Measurements from ENCODE around the gene RAB8A.

Gene RAB8A

DNA sequence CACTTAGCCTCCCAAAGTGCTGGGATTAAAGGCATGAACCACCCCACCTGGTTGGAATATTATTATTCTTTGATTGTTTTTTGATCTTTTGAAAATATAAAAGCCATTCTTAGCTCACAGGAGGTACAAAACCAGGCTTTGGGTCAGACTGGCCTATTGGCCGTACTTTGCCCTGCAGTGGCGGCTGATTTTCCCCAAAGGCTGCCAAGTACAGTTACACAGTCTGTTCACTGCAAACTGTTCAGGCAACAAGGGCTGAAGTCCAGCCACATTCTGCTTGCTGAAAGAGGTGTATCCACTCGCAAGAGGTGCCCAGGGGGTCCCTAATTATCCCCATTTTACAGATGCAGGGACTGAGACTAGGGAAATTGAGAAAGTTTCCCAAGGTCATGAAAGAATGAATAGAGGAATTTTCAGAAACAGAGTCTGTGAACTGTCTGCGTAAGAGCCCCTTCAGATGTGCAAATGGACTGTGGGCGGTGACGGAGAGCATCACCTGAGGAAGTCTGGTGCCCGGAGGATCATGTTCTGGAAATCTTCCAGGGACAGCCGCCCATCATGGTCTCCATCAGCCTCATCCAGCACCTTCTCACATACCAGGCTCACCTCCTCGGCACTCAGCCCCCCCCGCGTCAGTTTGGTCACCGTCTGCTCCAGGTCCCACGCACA is 52.7 kb downstream of the RAB8A start:
- H3K79me1 ChIP-seq (replicated peaks; ENCODE audit: low read length, poor library complexity, severe bottlenecking) = no peaks in the 10 kb centered on the region
- no peak overlapping the region for H2BK5ac ChIP-seq (ENCODE audit: low read depth, low read length, poor library complexity, severe bottlenecking)
- H3K9ac ChIP-seq (ENCODE audit: low read length) = no peak overlapping the region
- no peak overlapping the region for H3K27ac ChIP-seq (ENCODE audit: low read length, poor library complexity, severe bottlenecking)
- no peak overlapping the region for H2BK12ac ChIP-seq (ENCODE audit: low read length in 2 of 2)
- H3K36me3 ChIP-seq (ENCODE audit: control insufficient read depth in 1 of 2, insufficient read depth in 2 of 2, low read depth in 1 of 2, low read length in 2 of 2) = no peaks in the 10 kb centered on the region
- no peak overlapping the region for H4K91ac ChIP-seq (ENCODE audit: low read length)
- H3K14ac ChIP-seq (ENCODE audit: low read length in 2 of 2) = no peak overlapping the region
- H2AFZ ChIP-seq (ENCODE audit: low read depth, low read length) = no peak overlapping the region
- H3K27me3 ChIP-seq (ENCODE audit: control insufficient read depth in 1 of 2, insufficient read depth in 1 of 2, low read length in 2 of 2) = no peaks in the 10 kb centered on the region
- peaks cover 11% of the 10 kb centered on the region for H3K4me1 ChIP-seq (ENCODE audit: control insufficient read depth, insufficient read depth, low read depth, low read length)
- no peak overlapping the region for H2AK5ac ChIP-seq (ENCODE audit: low read length, severe bottlenecking)
- no peak overlapping the region for H3K4ac ChIP-seq (ENCODE audit: low read depth in 1 of 2, low read length in 2 of 2)
- no peaks in the 10 kb centered on the region for H3K9me3 ChIP-seq (ENCODE audit: control insufficient read depth, low read length)
- no peak overlapping the region for H3K23ac ChIP-seq (ENCODE audit: low read length in 2 of 2)
- no peak overlapping the region for H3K4me3 ChIP-seq (ENCODE audit: insufficient read depth in 1 of 2, low read depth in 1 of 2, low read length in 2 of 2)
- 92% methylated on average over 12 of the region's 13 CpGs for WGBS
- no peak overlapping the region for H2BK15ac ChIP-seq (ENCODE audit: low read depth, poor library complexity, severe bottlenecking)
- no peak overlapping the region for H3K18ac ChIP-seq (ENCODE audit: low read depth in 1 of 2, low read length in 2 of 2)
- no peak overlapping the region for H3K4me2 ChIP-seq (ENCODE audit: low read length, poor library complexity, severe bottlenecking)
- no peak overlapping the region for H4K8ac ChIP-seq (ENCODE audit: low read length)
- no peak for DNase-seq
- no peak overlapping the region for H2BK120ac ChIP-seq (ENCODE audit: low read depth, low read length)

DNA sequence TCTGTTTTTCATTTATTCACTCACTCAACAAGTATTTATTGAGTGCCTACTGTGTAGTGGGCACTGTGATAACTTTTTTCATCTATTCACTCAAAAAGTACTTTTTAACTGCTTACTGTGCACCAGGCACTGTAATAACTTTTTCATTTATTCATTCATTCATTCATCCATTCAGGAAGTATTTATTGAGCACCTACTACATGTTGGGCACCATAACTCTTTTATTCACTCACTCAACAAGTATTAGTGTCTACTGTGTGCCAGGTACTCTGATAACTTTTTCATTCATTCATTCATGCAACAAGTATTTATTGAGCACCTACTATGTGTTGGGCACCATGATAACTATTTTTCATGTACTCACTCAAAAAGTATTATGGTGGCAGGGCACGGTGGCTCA is 54.7 kb downstream of the RAB8A start:
- H2BK12ac ChIP-seq (ENCODE audit: low read length in 2 of 2) = no peak overlapping the region
- no peaks in the 10 kb centered on the region for H3K79me1 ChIP-seq (replicated peaks; ENCODE audit: low read length, poor library complexity, severe bottlenecking)
- no peak overlapping the region for H3K4ac ChIP-seq (ENCODE audit: low read depth in 1 of 2, low read length in 2 of 2)
- H2BK120ac ChIP-seq (ENCODE audit: low read depth, low read length) = no peak overlapping the region
- no peak overlapping the region for H3K14ac ChIP-seq (ENCODE audit: low read length in 2 of 2)
- no peak overlapping the region for H3K9ac ChIP-seq (ENCODE audit: low read length)
- no peak overlapping the region for H2AK5ac ChIP-seq (ENCODE audit: low read length, severe bottlenecking)
- H4K8ac ChIP-seq (ENCODE audit: low read length) = no peak overlapping the region
- peaks cover under 1% of the 10 kb centered on the region for H3K4me1 ChIP-seq (ENCODE audit: control insufficient read depth, insufficient read depth, low read depth, low read length)
- H3K23ac ChIP-seq (ENCODE audit: low read length in 2 of 2) = no peak overlapping the region
- H2BK5ac ChIP-seq (ENCODE audit: low read depth, low read length, poor library complexity, severe bottlenecking) = no peak overlapping the region
- H3K27me3 ChIP-seq (ENCODE audit: control insufficient read depth in 1 of 2, insufficient read depth in 1 of 2, low read length in 2 of 2) = peaks cover 0 to 3% of the 10 kb centered on the region in 2 experiments
- 100% methylated on average over 1 of the region's 1 CpG for WGBS
- H4K91ac ChIP-seq (ENCODE audit: low read length) = no peak overlapping the region
- DNase-seq = no peak
- no peaks in the 10 kb centered on the region for H3K36me3 ChIP-seq (ENCODE audit: control insufficient read depth in 1 of 2, insufficient read depth in 2 of 2, low read depth in 1 of 2, low read length in 2 of 2)
- no peak overlapping the region for H3K4me3 ChIP-seq (ENCODE audit: insufficient read depth in 1 of 2, low read depth in 1 of 2, low read length in 2 of 2)
- H3K27ac ChIP-seq (ENCODE audit: low read length, poor library complexity, severe bottlenecking) = no peak overlapping the region
- no peaks in the 10 kb centered on the region for H3K9me3 ChIP-seq (ENCODE audit: control insufficient read depth, low read length)
- H2BK15ac ChIP-seq (ENCODE audit: low read depth, poor library complexity, severe bottlenecking) = no peak overlapping the region
- no peak overlapping the region for H2AFZ ChIP-seq (ENCODE audit: low read depth, low read length)
- H3K4me2 ChIP-seq (ENCODE audit: low read length, poor library complexity, severe bottlenecking) = no peak overlapping the region
- H3K18ac ChIP-seq (ENCODE audit: low read depth in 1 of 2, low read length in 2 of 2) = no peak overlapping the region

DNA sequence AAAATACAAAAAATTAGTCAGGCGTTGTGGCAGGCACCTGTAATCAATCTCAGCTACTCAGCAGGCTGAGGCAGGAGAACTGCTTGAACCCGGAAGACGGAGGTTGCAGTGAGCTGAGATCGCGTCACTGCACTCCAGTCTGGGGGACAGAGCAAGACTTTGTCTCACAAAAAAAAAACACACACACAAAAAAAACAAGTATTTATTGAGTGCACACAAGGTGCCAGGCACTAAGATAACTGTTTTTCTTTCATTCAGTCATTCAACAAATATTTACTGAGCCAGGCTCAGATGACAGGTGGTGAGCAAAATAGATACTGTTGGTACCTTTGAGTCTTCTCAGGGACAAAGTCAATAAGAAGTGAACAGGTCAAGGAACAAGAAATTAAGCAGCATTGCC is 55.4 kb downstream of the RAB8A start:
- H3K79me1 ChIP-seq (replicated peaks; ENCODE audit: low read length, poor library complexity, severe bottlenecking) = no peaks in the 10 kb centered on the region
- no peak overlapping the region for H3K18ac ChIP-seq (ENCODE audit: low read depth in 1 of 2, low read length in 2 of 2)
- H2AK5ac ChIP-seq (ENCODE audit: low read length, severe bottlenecking) = no peak overlapping the region
- H4K8ac ChIP-seq (ENCODE audit: low read length) = no peak overlapping the region
- H4K91ac ChIP-seq (ENCODE audit: low read length) = no peak overlapping the region
- H3K36me3 ChIP-seq (ENCODE audit: control insufficient read depth in 1 of 2, insufficient read depth in 2 of 2, low read depth in 1 of 2, low read length in 2 of 2) = no peaks in the 10 kb centered on the region
- no peak overlapping the region for H2BK12ac ChIP-seq (ENCODE audit: low read length in 2 of 2)
- no peak overlapping the region for H3K14ac ChIP-seq (ENCODE audit: low read length in 2 of 2)
- H3K4me2 ChIP-seq (ENCODE audit: low read length, poor library complexity, severe bottlenecking) = no peak overlapping the region
- no peak overlapping the region for H3K4ac ChIP-seq (ENCODE audit: low read depth in 1 of 2, low read length in 2 of 2)
- H2BK5ac ChIP-seq (ENCODE audit: low read depth, low read length, poor library complexity, severe bottlenecking) = no peak overlapping the region
- no peak overlapping the region for H3K9ac ChIP-seq (ENCODE audit: low read length)
- no peak overlapping the region for H3K4me3 ChIP-seq (ENCODE audit: insufficient read depth in 1 of 2, low read depth in 1 of 2, low read length in 2 of 2)
- H3K9me3 ChIP-seq (ENCODE audit: control insufficient read depth, low read length) = no peaks in the 10 kb centered on the region
- no peak overlapping the region for H2BK120ac ChIP-seq (ENCODE audit: low read depth, low read length)
- 98% methylated on average over 5 of the region's 5 CpGs for WGBS
- H2BK15ac ChIP-seq (ENCODE audit: low read depth, poor library complexity, severe bottlenecking) = no peak overlapping the region
- peaks cover 0 to 8% of the 10 kb centered on the region in 2 experiments for H3K27me3 ChIP-seq (ENCODE audit: control insufficient read depth in 1 of 2, insufficient read depth in 1 of 2, low read length in 2 of 2)
- no peak for DNase-seq
- H3K23ac ChIP-seq (ENCODE audit: low read length in 2 of 2) = no peak overlapping the region
- no peak overlapping the region for H3K27ac ChIP-seq (ENCODE audit: low read length, poor library complexity, severe bottlenecking)
- no peak overlapping the region for H2AFZ ChIP-seq (ENCODE audit: low read depth, low read length)
- H3K4me1 ChIP-seq (ENCODE audit: control insufficient read depth, insufficient read depth, low read depth, low read length) = no peaks in the 10 kb centered on the region

DNA sequence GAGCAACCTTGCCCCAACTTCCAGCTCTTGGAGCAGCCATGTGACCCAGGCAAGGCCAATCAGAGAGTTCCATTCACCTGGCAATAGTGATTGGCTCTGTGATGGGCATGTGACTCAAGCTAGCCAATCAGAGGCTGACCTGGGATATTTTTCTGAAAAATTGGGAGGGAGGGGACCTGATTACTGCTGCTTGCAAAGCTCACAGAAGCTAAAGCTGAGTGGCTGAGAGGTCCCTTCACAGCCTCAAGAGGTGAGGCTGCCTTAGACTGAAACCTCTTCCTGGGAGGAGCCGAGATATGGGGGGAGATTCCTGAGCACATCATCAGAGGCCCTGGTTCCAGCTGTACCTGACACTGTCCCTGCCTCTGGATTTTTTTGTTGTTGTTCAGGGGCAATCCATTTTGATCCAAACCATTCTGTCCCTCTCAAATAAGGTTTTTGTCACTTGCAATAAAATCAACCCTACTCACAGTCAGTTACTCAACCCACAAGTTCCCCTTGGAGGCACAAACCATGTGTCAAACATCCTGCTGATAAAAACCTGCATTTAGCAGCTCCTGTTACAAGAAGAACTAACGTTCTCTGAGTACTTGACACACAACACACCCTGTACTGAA is 56.9 kb downstream of the RAB8A start:
- Histone ChIP-seq H3K23ac (ENCODE audit: low read length in 2 of 2) (no peak overlapping the region), H3K4me2 (ENCODE audit: low read length, poor library complexity, severe bottlenecking) (no peak overlapping the region), H3K27me3 (ENCODE audit: control insufficient read depth in 1 of 2, insufficient read depth in 1 of 2, low read length in 2 of 2) (peaks cover 0 to 15% of the 10 kb centered on the region in 2 experiments), H3K18ac (ENCODE audit: low read depth in 1 of 2, low read length in 2 of 2) (no peak overlapping the region), H2AK5ac (ENCODE audit: low read length, severe bottlenecking) (no peak overlapping the region), H2BK15ac (ENCODE audit: low read depth, poor library complexity, severe bottlenecking) (no peak overlapping the region), H4K91ac (ENCODE audit: low read length) (no peak overlapping the region), H2BK12ac (ENCODE audit: low read length in 2 of 2) (no peak overlapping the region), H3K14ac (ENCODE audit: low read length in 2 of 2) (no peak overlapping the region), H2BK120ac (ENCODE audit: low read depth, low read length) (no peak overlapping the region), H2AFZ (ENCODE audit: low read depth, low read length) (no peak overlapping the region), H3K4me1 (ENCODE audit: control insufficient read depth, insufficient read depth, low read depth, low read length) (peaks cover 6% of the 10 kb centered on the region), H3K9me3 (ENCODE audit: control insufficient read depth, low read length) (no peaks in the 10 kb centered on the region), H2BK5ac (ENCODE audit: low read depth, low read length, poor library complexity, severe bottlenecking) (no peak overlapping the region), H4K8ac (ENCODE audit: low read length) (no peak overlapping the region), H3K36me3 (ENCODE audit: control insufficient read depth in 1 of 2, insufficient read depth in 2 of 2, low read depth in 1 of 2, low read length in 2 of 2) (no peaks in the 10 kb centered on the region), H3K27ac (ENCODE audit: low read length, poor library complexity, severe bottlenecking) (no peak overlapping the region), H3K4ac (ENCODE audit: low read depth in 1 of 2, low read length in 2 of 2) (no peak overlapping the region), H3K9ac (ENCODE audit: low read length) (no peak overlapping the region), H3K4me3 (ENCODE audit: insufficient read depth in 1 of 2, low read depth in 1 of 2, low read length in 2 of 2) (no peak overlapping the region), H3K79me1 (replicated peaks; ENCODE audit: low read length, poor library complexity, severe bottlenecking) (no peaks in the 10 kb centered on the region)
- peak; percentile 7 for DNase-seq
- 55% methylated on average over 2 of the region's 2 CpGs for WGBS

Data from mesenchymal stem cell (in vitro differentiated cells and primary cell).